ENCODE measurements around the gene RAI1. TPM values are rescaled to one million over a fixed set of nuclear protein-coding genes. Genes with fewer than 3 reads are reported as not detected.

Gene RAI1
- polyA plus RNA-seq, 3 donors: 30.5 to 43.9 (median 34.7) TPM

DNA sequence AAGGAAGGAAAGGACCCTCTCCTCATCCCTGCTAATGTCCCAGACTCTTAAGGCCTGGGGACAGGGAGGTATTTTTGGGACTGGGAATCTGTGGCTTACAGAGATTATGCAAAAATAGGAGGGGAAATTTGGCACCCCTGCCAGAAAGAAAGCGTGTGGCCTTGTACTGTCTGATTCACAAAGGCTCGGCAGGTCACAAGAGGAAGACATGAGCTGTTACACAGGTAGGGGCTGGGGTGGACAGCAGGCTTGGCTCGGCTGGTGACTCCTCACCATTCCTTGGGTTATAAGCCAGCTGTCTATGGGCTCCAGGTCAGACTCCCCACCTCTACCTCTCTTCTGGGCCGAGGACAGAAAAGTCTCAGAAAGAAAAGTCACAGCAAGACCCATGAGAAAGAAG, 176.2 kb downstream of the RAI1 start:
- no peak for DNase-seq

DNA sequence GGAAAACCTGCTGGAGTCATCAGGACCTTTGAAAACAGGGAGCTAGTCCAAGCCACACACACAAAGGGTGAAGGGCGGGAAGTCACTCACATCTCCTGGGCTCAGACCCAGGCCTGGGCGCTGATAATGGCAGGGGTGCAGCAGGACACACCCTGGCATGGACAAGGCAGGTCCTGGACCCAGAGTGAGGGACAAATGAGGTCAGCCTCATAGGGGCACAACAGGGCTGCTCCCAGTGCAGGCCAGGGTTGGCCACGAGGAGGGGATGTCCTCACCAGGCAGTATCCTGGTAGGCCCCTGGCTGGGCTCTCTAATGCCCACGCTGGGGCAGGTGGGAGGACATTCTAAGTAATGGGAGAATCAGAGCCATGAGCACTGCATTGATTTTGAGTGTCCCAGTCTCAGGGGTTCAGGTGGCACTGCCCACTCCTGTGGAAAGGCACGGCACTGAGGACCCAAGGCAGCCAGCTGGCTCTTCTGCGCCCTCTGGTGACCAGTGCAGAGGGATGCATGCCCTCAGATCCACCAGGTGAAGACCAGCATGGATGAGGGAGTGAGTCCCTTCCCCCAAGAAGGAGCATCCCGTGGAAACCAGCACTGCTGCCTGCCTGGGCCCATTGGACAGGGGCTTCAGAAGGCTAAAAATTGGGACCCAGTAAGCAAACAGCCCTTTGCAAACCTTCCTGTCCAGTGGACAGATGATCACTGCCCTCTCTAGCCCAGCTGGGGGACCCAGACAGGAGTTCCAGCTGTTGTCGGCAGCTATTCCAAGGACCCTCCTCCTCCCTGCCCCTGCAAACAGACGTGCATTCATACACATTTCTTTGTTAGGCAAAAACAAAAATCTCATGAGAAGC, 178.9 kb downstream of the RAI1 start:
- DNase-seq: no peak

DNA sequence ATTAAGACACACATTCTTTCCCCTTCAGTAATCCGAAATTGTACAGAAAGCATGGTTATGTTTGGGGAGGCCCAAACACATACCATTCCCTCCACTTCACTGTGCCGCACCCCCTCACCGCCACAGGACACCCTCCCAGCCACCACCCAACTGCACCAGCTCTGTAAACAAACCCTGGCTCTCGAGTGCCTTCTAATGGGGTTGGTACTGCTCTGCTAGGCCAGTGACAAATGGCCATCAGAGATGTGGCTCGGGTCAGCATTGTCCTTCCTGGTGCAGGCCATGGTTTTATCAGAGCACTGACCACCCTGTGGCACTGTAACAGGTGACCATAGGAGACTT, 179.5 kb downstream of the RAI1 start:
- no peak for DNase-seq

Other genes starting within 250 kb of the RAI1 start
- gene MED9, start 204.5 kb upstream of the RAI1 start, polyA plus RNA-seq (ENCODE audit: insufficient read length in 3 of 3): 10 to 100 TPM; 22.6 to 23.7 (median 23.3) TPM
- gene RASD1, start 185.1 kb upstream of the RAI1 start, polyA plus RNA-seq (ENCODE audit: insufficient read length in 3 of 3): 1 to 10 TPM in 1 of 3 donors, under 1 TPM in 2; 0.92 to 1.2 (median 0.94) TPM
- gene PEMT, start 89.8 kb upstream of the RAI1 start, polyA plus RNA-seq (ENCODE audit: insufficient read length in 3 of 3): 10 to 100 TPM; 33.0 to 39.3 (median 34.1) TPM
- 10 to 100 TPM; 38.3 to 60.7 (median 43.5) TPM for gene SREBF1, start 155.5 kb downstream of the RAI1 start, polyA plus RNA-seq (ENCODE audit: insufficient read length in 3 of 3)